BJ (cell line): ENCODE measurements around the gene TMEM229B. TPM values are rescaled to one million over a fixed set of nuclear protein-coding genes. Genes with fewer than 3 reads are reported as not detected.

Experiments
- CTCF ChIA-PET: fragments of 350-600 bp; formaldehyde crosslinking; extraction: SDS; loops from one replicate; lab custom pipeline; 2021; ENCODE audit warnings: antibody characterized with exemption, inconsistent platforms; lab: Yijun Ruan, JAX
- POLR2A ChIA-PET: fragments of 300-600 bp; sonication (Branson Sonifier 250); formaldehyde crosslinking; extraction: SDS; loops from one replicate; lab custom pipeline; 2021; ENCODE audit warnings: antibody characterized with exemption; lab: Charles Lee
- DNase-seq: peaks from one replicate; pipeline ENCODE4 v3.0.0-alpha.2; 2011; ENCODE audit warnings: low read depth
- H3K27me3 ChIP-seq: 2 replicates; pipeline ENCODE4 v1.6.0; 2011; ENCODE audit warnings: low read length; ENCODE audit not compliant: control insufficient read depth, insufficient read depth
- H3K36me3 ChIP-seq: 2 replicates; pipeline ENCODE4 v1.5.1; 2011; ENCODE audit warnings: low read length; ENCODE audit not compliant: control insufficient read depth, insufficient read depth
- H3K4me3 ChIP-seq: 2 replicates; pipeline ENCODE4 v1.5.1; 2011; ENCODE audit warnings: low read depth, mild to moderate bottlenecking, control low read depth, low read length
- polyA minus RNA-seq: library from RNA; depleted of rRNA, polyadenylated mRNA; stranded (reverse); fragments of >200 nt; gene quantifications from 2 replicates; pipeline ENCODE4 v1.2.3, GENCODE V29; 2011; rRNA and poly(A)+ RNA removed
- polyA plus RNA-seq: library from polyadenylated mRNA; depleted of rRNA; stranded (reverse); fragments of >200 nt; gene quantifications from 2 replicates; pipeline ENCODE4 v1.2.3, GENCODE V29; 2011; rRNA removed
- TF ChIP-seq, protein P1 (sequence below): IDR thresholded peaks from 2 replicates; pipeline ENCODE4 v1.5.1; 2011; ENCODE audit warnings: low read depth, mild to moderate bottlenecking, control low read depth, inconsistent platforms, low read length, moderate library complexity; ENCODE audit not compliant: insufficient read depth

TMEM229B gene
- polyA plus RNA-seq (0.25 and 0.37 TPM in 2 replicates), polyA minus RNA-seq (0.10 and 0.28 TPM in 2 replicates)

DNA sequence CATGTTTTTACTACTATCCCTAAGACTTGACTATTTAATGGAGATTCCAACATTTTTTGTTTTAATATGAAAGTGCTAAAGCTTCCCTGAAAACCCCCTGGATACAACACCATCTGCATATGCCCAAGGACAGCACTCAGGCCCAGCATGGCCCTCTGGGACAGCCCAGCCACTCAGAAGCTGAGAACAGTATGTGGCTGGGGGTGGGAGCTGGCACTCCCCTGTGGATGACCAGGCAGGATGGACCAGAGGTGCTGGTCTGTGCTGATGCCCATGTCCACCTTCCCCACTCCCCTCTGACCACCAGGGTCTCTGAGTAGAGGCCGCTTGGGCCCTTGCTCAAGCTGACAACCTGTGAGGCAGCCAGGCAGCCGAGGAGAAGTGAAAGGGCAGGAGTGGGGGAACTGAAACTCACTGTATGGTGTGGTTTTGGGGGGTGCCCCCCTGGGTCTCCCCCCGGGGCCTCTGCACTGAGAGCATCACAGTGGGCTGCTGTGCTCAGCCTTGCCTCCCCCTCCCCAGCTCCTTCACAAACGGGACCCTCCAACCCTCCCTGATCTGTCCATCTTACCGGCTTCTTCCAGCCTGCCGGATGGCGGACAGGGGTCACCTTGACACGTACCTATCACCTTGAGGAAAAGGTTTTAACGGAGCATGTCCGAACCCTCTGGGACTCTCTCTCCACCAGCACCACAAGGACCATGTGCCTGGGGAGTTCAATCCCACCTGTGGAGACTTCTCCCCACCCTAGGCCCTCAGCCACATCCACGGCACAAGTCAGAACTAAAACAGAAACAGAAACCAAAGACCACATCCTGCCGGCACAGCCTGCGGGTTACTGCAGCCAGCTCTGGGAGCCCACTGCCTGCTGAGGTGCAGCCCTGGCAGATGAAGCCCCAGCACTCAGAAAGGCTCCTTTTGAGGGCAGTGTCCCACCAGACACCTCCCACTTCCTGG is at the start of gene TMEM229B:
TSS of gene TMEM229B (minus strand) at position 785 of the 957 bp plus-strand sequence. CDS start 14,798 bp downstream, outside the sequence.
- TF ChIP-seq, protein P1, sequence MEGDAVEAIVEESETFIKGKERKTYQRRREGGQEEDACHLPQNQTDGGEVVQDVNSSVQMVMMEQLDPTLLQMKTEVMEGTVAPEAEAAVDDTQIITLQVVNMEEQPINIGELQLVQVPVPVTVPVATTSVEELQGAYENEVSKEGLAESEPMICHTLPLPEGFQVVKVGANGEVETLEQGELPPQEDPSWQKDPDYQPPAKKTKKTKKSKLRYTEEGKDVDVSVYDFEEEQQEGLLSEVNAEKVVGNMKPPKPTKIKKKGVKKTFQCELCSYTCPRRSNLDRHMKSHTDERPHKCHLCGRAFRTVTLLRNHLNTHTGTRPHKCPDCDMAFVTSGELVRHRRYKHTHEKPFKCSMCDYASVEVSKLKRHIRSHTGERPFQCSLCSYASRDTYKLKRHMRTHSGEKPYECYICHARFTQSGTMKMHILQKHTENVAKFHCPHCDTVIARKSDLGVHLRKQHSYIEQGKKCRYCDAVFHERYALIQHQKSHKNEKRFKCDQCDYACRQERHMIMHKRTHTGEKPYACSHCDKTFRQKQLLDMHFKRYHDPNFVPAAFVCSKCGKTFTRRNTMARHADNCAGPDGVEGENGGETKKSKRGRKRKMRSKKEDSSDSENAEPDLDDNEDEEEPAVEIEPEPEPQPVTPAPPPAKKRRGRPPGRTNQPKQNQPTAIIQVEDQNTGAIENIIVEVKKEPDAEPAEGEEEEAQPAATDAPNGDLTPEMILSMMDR = no peak

DNA sequence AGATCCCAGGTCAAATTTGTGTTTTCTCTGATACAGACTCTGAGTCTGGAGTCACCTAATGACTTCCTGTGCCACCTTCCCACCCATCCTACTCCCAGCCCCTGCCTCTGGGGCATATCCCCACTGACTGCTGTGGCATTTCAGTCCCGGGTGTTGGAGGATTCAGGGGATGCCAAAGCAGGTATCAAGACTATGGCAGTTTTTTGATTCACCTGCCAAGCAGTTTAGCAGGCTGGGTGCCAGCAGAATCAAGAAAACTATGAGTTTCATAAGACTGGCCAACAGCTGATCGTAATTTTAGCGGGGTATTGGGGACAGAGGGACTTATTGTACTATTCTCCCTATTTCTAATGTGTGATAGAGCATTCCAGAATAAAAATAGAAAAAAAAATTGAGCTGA is 49.2 kb upstream of the TMEM229B start:
- H3K27me3 ChIP-seq = peaks cover 13% of the 10 kb centered on the region
- no peak overlapping the region for H3K4me3 ChIP-seq
- POLR2A ChIA-PET = no interaction called here
- TF ChIP-seq, protein P1 = no peak
- CTCF ChIA-PET = interaction anchor here (2.8 to 2.9 kb wide), 2 partner anchors 12 to 34 kb away, joined by 9 to 12 read pairs; no protein-coding TSS in a partner anchor
- DNase-seq = no peak
- no peaks in the 10 kb centered on the region for H3K36me3 ChIP-seq

More for the DNA sequence above, at the start of gene TMEM229B:
- POLR2A ChIA-PET = no interaction called here
- no peaks in the 10 kb centered on the region for H3K36me3 ChIP-seq
- no peak for DNase-seq
- H3K27me3 ChIP-seq = peaks cover 5% of the 10 kb centered on the region
- CTCF ChIA-PET = interaction anchor here (0.6 to 1.8 kb wide), 3 partner anchors 10 to 26 kb away, joined by 3 to 5 read pairs (median 3); no protein-coding TSS in a partner anchor
- no peak within 1 kb of the TSS for H3K4me3 ChIP-seq

DNA sequence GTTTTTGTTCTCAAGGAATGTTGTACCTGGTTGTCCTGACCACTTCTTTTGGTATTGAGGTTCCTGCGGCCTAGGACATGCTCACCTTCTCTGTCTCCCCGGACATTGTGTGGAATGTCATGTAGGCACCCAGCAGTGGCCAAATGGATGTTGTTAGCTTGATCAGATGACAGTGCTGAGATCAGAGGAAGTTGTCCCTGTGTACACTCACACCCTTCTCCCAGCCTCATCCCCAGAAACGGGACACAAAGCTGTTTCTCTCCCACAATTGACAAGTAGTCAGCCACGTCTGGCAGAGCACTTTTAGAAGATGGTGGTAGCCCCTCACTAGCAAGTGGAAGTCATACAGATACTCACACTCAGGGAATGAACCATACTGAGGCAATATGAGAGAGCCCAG is 47.6 kb upstream of the TMEM229B start:
- ChIA-PET POLR2A (no interaction called here), CTCF (interaction anchor here (1.1 kb wide), 1 partner anchor 35 kb away, joined by 5 read pairs; no protein-coding TSS in a partner anchor)
- no peaks in the 10 kb centered on the region for H3K36me3 ChIP-seq
- peaks cover 12% of the 10 kb centered on the region for H3K27me3 ChIP-seq
- no peak for DNase-seq
- H3K4me3 ChIP-seq = no peak overlapping the region
- TF ChIP-seq, protein P1 = no peak

DNA sequence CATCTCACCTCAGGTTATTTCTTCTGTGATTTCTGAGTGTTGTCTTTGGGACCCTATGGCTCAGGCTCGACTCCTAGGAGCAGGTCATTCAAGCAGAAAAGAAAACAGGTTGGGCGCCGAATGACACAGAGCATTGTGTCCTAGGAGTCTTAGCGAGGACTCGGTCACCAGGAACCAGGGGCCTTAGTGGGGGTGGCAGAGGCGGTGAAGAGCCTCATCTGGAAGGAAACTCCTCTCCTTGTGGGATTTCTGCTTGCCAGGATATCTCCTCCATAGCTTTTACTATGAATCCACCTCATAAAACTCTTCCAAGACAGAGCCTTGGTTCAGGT is 45.2 kb upstream of the TMEM229B start:
- TF ChIP-seq, protein P1 = no peak
- peak overlapping the region; percentile 47 for H3K4me3 ChIP-seq

More for the DNA sequence above, 45.2 kb upstream of the TMEM229B start:
- ChIA-PET POLR2A (no interaction called here), CTCF (interaction anchor here (1.0 to 3.6 kb wide), 6 partner anchors 8 to 171 kb away, joined by 3 to 17 read pairs (median 6); no protein-coding TSS in a partner anchor)
- no peak for DNase-seq
- Histone ChIP-seq H3K27me3 (peaks cover 5% of the 10 kb centered on the region), H3K36me3 (no peaks in the 10 kb centered on the region)
